Calu3 (cell line): ENCODE measurements around the gene PVALEF. TPM values are rescaled to one million over a fixed set of nuclear protein-coding genes. Genes with fewer than 3 reads are reported as not detected.

Experiments
- BruUV-seq: library from RNA; stranded (reverse); fragments of 400-500 nt; replicated peaks from 2 replicates; lab custom pipeline; 2021; lab: Mats Ljungman, UMichigan
- CTCF ChIA-PET: fragments of 300-600 bp; sonication (Branson Sonifier 250); formaldehyde crosslinking; loops from one replicate; lab custom pipeline; 2022; ENCODE audit warnings: antibody characterized with exemption; lab: Charles Lee
- DNase-seq: peaks from one replicate; pipeline ENCODE4 v3.0.0; 2022
- H3K27ac Mint-ChIP-seq: one replicate; pipeline ENCODE4 v1.8.0; 2022; ENCODE audit warnings: mixed read lengths; ENCODE audit not compliant: unreplicated experiment
- H3K27me3 Mint-ChIP-seq: one replicate; pipeline ENCODE4 v1.8.0; 2022; ENCODE audit warnings: mixed read lengths; ENCODE audit not compliant: unreplicated experiment
- H3K36me3 Mint-ChIP-seq: one replicate; pipeline ENCODE4 v1.8.0; 2022; ENCODE audit warnings: mild to moderate bottlenecking, moderate library complexity, mixed read lengths; ENCODE audit not compliant: insufficient read depth, unreplicated experiment
- H3K4me1 Mint-ChIP-seq: one replicate; pipeline ENCODE4 v1.8.0; 2022; ENCODE audit warnings: mild to moderate bottlenecking, low read depth, mixed read lengths; ENCODE audit not compliant: unreplicated experiment
- H3K4me3 Mint-ChIP-seq: one replicate; pipeline ENCODE4 v1.8.0; 2022; ENCODE audit warnings: mild to moderate bottlenecking, low read depth, moderate library complexity, mixed read lengths; ENCODE audit not compliant: unreplicated experiment
- H3K9me3 Mint-ChIP-seq: one replicate; pipeline ENCODE4 v1.8.0; 2022; ENCODE audit warnings: low read depth, mixed read lengths; ENCODE audit not compliant: unreplicated experiment
- intact Hi-C: fragments of 100-400 bp; cut with micrococcal nuclease; formaldehyde crosslinking; loops from one replicate; pipeline ENCODE4 v1.10.0; 2022; ENCODE audit not compliant: unreplicated experiment
- total RNA-seq: library from RNA; stranded (reverse); gene quantifications from 2 replicates; pipeline ENCODE4 v1.2.3, GENCODE V29; 2022
- TF ChIP-seq, protein P1 (sequence below): fragments of 200-600 bp; IDR thresholded peaks from one replicate; pipeline ENCODE4 v1.8.0; 2022; ENCODE audit warnings: antibody characterized with exemption; ENCODE audit not compliant: unreplicated experiment

Gene PVALEF
- total RNA-seq, 1 experiment from 2014 or later, result not detected

GRCh38 chr17:81118308-81119221 is 46.7 kb upstream of the PVALEF start:
- CTCF ChIA-PET, result no interaction called here

DNA sequence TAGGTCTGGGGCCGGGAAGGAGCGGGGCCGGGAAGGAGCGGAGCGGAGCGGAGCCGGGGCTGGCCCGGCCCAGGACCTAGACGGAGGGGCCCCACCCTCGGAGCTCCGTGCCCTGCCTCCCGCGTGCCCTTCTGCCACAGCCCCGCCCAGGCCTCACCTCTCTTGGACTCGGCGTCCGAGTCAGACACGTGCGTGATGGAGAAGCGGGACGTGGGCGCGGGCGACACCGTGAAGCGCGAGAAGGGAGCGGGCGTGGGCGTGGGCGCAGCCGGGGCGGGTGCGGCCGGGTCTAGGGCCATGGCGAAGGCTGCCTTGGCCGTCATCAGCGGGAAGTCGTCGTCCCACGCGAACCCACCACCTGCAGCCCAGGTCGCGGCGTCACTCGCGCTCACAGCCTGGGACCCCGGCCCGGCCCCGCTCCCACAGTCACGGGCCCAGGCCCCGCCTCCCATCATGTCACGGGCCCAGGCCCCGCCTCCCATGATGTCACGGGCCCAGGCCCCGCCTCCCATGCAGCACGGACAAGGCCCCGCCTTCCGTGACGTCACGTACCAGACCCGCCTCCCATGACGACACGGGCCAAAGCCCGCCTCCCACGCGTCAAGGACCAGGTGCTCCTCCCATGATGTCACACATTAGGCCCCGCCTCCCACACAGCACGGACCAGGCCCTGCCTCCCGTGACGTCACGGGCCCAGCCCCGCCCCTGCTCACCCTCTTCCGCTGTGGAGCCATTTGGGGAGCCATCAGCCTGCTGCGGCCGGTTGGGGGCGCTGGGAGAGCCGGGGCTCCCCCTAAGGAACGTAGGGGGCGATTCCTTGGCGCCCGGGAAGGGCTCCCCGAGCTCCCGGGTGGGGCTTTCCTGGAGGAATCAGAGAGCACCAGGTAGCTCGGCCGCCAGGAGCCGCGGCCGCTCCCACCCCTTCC is 45.8 kb upstream of the PVALEF start:
- Mint-ChIP-seq H3K4me1 (no peaks in the 10 kb centered on the region), H3K36me3 (peaks cover 18% of the 10 kb centered on the region), H3K4me3 (peak overlapping the region; percentile 66), H3K27ac (peak overlapping the region; percentile 85), H3K27me3 (no peaks in the 10 kb centered on the region), H3K9me3 (no peaks in the 10 kb centered on the region)
- CTCF ChIA-PET, result no interaction called here
- intact Hi-C loops, result no loop called here
- TF ChIP-seq, protein P1, sequence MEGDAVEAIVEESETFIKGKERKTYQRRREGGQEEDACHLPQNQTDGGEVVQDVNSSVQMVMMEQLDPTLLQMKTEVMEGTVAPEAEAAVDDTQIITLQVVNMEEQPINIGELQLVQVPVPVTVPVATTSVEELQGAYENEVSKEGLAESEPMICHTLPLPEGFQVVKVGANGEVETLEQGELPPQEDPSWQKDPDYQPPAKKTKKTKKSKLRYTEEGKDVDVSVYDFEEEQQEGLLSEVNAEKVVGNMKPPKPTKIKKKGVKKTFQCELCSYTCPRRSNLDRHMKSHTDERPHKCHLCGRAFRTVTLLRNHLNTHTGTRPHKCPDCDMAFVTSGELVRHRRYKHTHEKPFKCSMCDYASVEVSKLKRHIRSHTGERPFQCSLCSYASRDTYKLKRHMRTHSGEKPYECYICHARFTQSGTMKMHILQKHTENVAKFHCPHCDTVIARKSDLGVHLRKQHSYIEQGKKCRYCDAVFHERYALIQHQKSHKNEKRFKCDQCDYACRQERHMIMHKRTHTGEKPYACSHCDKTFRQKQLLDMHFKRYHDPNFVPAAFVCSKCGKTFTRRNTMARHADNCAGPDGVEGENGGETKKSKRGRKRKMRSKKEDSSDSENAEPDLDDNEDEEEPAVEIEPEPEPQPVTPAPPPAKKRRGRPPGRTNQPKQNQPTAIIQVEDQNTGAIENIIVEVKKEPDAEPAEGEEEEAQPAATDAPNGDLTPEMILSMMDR, result no peak
- BruUV-seq, result no TSS peak
- peak; percentile 82 for DNase-seq

More at GRCh38 chr17:81118308-81119221, 46.7 kb upstream of the PVALEF start:
- intact Hi-C loops, result no loop called here
- no peak for DNase-seq
- Mint-ChIP-seq H3K27me3 (no peaks in the 10 kb centered on the region), H3K27ac (peak overlapping the region; percentile 85), H3K4me3 (peak overlapping the region; percentile 66), H3K4me1 (no peaks in the 10 kb centered on the region), H3K36me3 (peaks cover 18% of the 10 kb centered on the region), H3K9me3 (no peaks in the 10 kb centered on the region)
- no TSS peak for BruUV-seq
- TF ChIP-seq, protein P1, result no peak

GRCh38 chr17:81120149-81120484 is 45.2 kb upstream of the PVALEF start:
- Mint-ChIP-seq H3K9me3 (no peaks in the 10 kb centered on the region), H3K27me3 (no peaks in the 10 kb centered on the region), H3K27ac (no peak overlapping the region), H3K4me3 (no peak overlapping the region), H3K36me3 (peaks cover 18% of the 10 kb centered on the region), H3K4me1 (no peaks in the 10 kb centered on the region)
- TF ChIP-seq, protein P1, result no peak
- no peak for DNase-seq
- CTCF ChIA-PET, result no interaction called here
- intact Hi-C loops, result no loop called here
- no TSS peak for BruUV-seq

DNA sequence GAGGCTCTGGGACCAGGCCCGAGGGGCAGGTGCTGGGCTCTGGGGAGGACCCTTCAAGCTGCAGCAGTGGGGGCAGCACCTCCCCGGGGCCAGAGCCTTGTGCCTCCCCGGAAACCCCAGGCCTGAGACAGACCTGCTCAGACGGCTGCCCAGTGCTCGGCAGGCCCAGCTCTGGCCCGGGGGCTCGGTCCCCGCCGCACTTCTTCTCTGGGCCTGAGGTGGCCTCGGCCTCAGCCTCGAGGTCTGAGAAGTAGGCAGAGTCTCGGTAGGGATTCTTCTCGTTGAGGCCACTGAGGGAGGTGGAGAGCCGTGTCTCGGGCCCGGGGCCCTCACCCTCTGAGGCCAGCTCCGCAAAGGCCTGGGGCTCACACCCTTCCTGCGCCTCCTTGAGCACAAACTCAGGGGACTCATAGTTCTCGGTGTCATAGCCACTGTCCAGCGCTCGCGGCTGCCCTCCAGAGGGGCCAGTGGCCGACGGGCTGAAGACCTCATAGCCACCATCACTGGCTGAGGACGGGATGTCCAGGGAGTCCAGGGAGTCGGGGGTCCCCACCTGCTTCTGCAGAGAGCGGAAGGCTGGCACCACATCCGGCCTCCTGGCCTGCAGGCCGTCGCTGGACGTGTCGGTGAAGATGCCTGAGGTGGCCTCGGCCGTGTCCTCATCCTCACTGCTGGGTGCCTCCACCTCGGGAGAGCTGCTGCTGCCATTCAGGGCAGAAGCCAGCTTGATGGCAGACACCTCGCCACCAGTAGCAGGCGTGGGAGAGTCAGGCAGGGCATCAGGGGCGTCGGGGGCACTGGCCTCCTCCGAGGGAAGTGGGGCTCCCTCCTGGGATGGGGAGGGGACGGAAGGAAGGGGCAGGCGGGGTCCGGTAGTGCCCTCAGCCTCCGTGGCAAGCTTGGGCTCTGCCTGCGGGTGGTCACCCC is 44.3 kb upstream of the PVALEF start:
- no TSS peak for BruUV-seq
- Mint-ChIP-seq H3K27me3 (no peaks in the 10 kb centered on the region), H3K4me3 (no peak overlapping the region), H3K9me3 (no peaks in the 10 kb centered on the region), H3K4me1 (no peaks in the 10 kb centered on the region), H3K36me3 (peaks cover 18% of the 10 kb centered on the region), H3K27ac (no peak overlapping the region)
- CTCF ChIA-PET, result no interaction called here
- intact Hi-C loops, result no loop called here
- DNase-seq, result no peak
- TF ChIP-seq, protein P1, result no peak
